HG03565 (cell line): Measurements from ENCODE around the gene AHSG.
A peak's percentile ranks its signal among the peaks of the same experiment; 100 is the strongest.
"Not testable (repeated sequence)": the region's sequence is repeated elsewhere in the genome, so short reads cannot be mapped to it uniquely, and the experiment has no call there.

ENCODE experiments used
- ATAC-seq: cut with Tn5 transposase; IDR thresholded peaks from one replicate; pipeline ENCODE4 v1.9.1; 2021; ENCODE audit warnings: mild to moderate bottlenecking, moderate library complexity; ENCODE audit not compliant: unreplicated experiment

The AHSG gene

GRCh38 chr3:186614597-186615483 lies 2.0 kb downstream of the AHSG start:
- ATAC-seq = peak; percentile 51

GRCh38 chr3:186616299-186616617 lies 3.4 kb downstream of the AHSG start:
- no peak for ATAC-seq

- peak; percentile 75 for ATAC-seq
Observed at GRCh38 chr3:186617036-186617946, 4.4 kb downstream of the AHSG start.

- no peak for ATAC-seq
Observed at GRCh38 chr3:186618318-186618938, 5.6 kb downstream of the AHSG start.

GRCh38 chr3:186619787-186620212 lies 6.9 kb downstream of the AHSG start:
- ATAC-seq = no peak

GRCh38 chr3:186620213-186621092 lies 7.6 kb downstream of the AHSG start:
- no peak for ATAC-seq

GRCh38 chr3:186621894-186622650 lies 9.2 kb downstream of the AHSG start:
- no peak for ATAC-seq

GRCh38 chr3:186622651-186623310 lies 9.9 kb downstream of the AHSG start:
- ATAC-seq = no peak

GRCh38 chr3:186624598-186624997 lies 11.7 kb downstream of the AHSG start:
- ATAC-seq = no peak

- ATAC-seq = no peak
Observed at GRCh38 chr3:186625600-186626042, 12.8 kb downstream of the AHSG start.

GRCh38 chr3:186626254-186626847 lies 13.5 kb downstream of the AHSG start:
- no peak for ATAC-seq

- ATAC-seq = no peak
Observed at GRCh38 chr3:186627852-186628414, 15.1 kb downstream of the AHSG start.

GRCh38 chr3:186628756-186629155 lies 15.9 kb downstream of the AHSG start:
- no peak for ATAC-seq

GRCh38 chr3:186630950-186631641 lies 18.2 kb downstream of the AHSG start:
- ATAC-seq = no peak

GRCh38 chr3:186633481-186633880 lies 20.6 kb downstream of the AHSG start:
- ATAC-seq = no peak

GRCh38 chr3:186634207-186634606 lies 21.3 kb downstream of the AHSG start:
- ATAC-seq = not testable (repeated sequence)

- ATAC-seq = no peak
Observed at GRCh38 chr3:186635532-186635931, 22.7 kb downstream of the AHSG start.

- no peak for ATAC-seq
Observed at GRCh38 chr3:186636536-186636935, 23.7 kb downstream of the AHSG start.
